Neural cell (in vitro differentiated cells): ENCODE results near the gene SPEM3. TPM values are rescaled to one million over a fixed set of nuclear protein-coding genes. Genes with fewer than 3 reads are reported as not detected.

Experiments
- H2AFZ ChIP-seq: fragments of 200-600, 300-800 bp; sonication (generic), shearing (Covaris generic); 2 replicates; pipeline ENCODE4 v1.6.0; 2014; ENCODE audit warnings: low read depth, mild to moderate bottlenecking, antibody characterized with exemption, low read length, moderate library complexity
- H3F3A ChIP-seq: fragments of 200-600 bp; shearing (Covaris generic); 2 replicates; pipeline ENCODE4 v1.6.1; 2016; ENCODE audit warnings: mild to moderate bottlenecking, moderate library complexity, mixed read lengths, antibody characterized with exemption, low read length; ENCODE audit not compliant: insufficient read depth, poor library complexity, severe bottlenecking
- H3K27ac ChIP-seq: fragments of 200-600, 300-800 bp; sonication (generic), shearing (Covaris generic); 2 replicates; pipeline ENCODE4 v1.5.1; 2014; ENCODE audit warnings: mild to moderate bottlenecking, low read length, moderate library complexity
- H3K27me3 ChIP-seq: fragments of 300-800, 200-600 bp; sonication (generic), shearing (Covaris generic); 2 replicates; pipeline ENCODE4 v1.6.0; 2014; ENCODE audit warnings: mild to moderate bottlenecking, low read depth, low read length, moderate library complexity; ENCODE audit not compliant: insufficient read depth
- H3K36me3 ChIP-seq: fragments of 300-800, 200-600 bp; sonication (generic), shearing (Covaris generic); 2 replicates; pipeline ENCODE4 v1.5.1; 2014; ENCODE audit warnings: mild to moderate bottlenecking, antibody characterized with exemption, low read length, moderate library complexity; ENCODE audit not compliant: insufficient read depth
- H3K4me2 ChIP-seq: fragments of 300-800, 200-600 bp; sonication (generic), shearing (Covaris generic); 2 replicates; pipeline ENCODE4 v1.6.0; 2014; ENCODE audit warnings: mild to moderate bottlenecking, low read length
- H3K4me3 ChIP-seq: fragments of 300-800, 200-600 bp; sonication (generic), shearing (Covaris generic); 2 replicates; pipeline ENCODE4 v1.5.1; 2014; ENCODE audit warnings: mild to moderate bottlenecking, low read length, moderate library complexity
- H3K79me2 ChIP-seq: fragments of 200-600 bp; shearing (Covaris generic); replicated peaks from 2 replicates; pipeline ENCODE4 v1.6.0; 2014; ENCODE audit warnings: mild to moderate bottlenecking, low read length, moderate library complexity; ENCODE audit not compliant: insufficient read depth
- H3K9ac ChIP-seq: fragments of 300-800, 200-600 bp; sonication (generic), shearing (Covaris generic); 2 replicates; pipeline ENCODE4 v1.6.1; 2016; ENCODE audit warnings: mild to moderate bottlenecking, low read length, mixed read lengths
- H3K9me2 ChIP-seq: fragments of 200-600 bp; shearing (Covaris generic); 2 replicates; pipeline ENCODE4 v1.6.1; 2016; ENCODE audit warnings: mild to moderate bottlenecking, low read length, mixed read lengths; ENCODE audit not compliant: insufficient read depth
- H3K9me3 ChIP-seq: fragments of 200-600, 300-800 bp; sonication (generic), shearing (Covaris generic); 2 replicates; pipeline ENCODE4 v1.6.1; 2016; ENCODE audit warnings: mild to moderate bottlenecking, mixed run types, low read length, moderate library complexity, mixed read lengths
- H4K20me1 ChIP-seq: fragments of 200-600 bp; shearing (Covaris generic); 2 replicates; pipeline ENCODE4 v1.6.1; 2016; ENCODE audit warnings: mild to moderate bottlenecking, mixed run types; ENCODE audit not compliant: insufficient read depth
- EP300 ChIP-seq: fragments of 450-650 bp; conservative IDR thresholded peaks from 2 replicates; pipeline ENCODE4 v1.6.1; 2014; ENCODE audit warnings: antibody characterized with exemption, mild to moderate bottlenecking, moderate library complexity; ENCODE audit not compliant: poor library complexity, severe bottlenecking
- EZH2 ChIP-seq: fragments of 200-600, 300-800 bp; shearing (Covaris generic), sonication (generic); IDR thresholded peaks from 2 replicates; pipeline ENCODE4 v1.6.1; 2014; ENCODE audit warnings: antibody characterized with exemption, low read length, borderline replicate concordance, mild to moderate bottlenecking; ENCODE audit not compliant: insufficient read depth, poor library complexity, severe bottlenecking
- MXI1 ChIP-seq: fragments of 450-650 bp; conservative IDR thresholded peaks from 2 replicates; pipeline ENCODE4 v1.6.1; 2014; ENCODE audit warnings: antibody characterized with exemption, mild to moderate bottlenecking; ENCODE audit not compliant: poor library complexity, severe bottlenecking
- POLR2AphosphoS5 ChIP-seq: IDR thresholded peaks from 2 replicates; pipeline ENCODE4 v1.6.1; 2012
- RAD21 ChIP-seq: fragments of 450-650 bp; conservative IDR thresholded peaks from 2 replicates; pipeline ENCODE4 v1.6.1; 2014; ENCODE audit warnings: antibody characterized with exemption, mild to moderate bottlenecking, moderate library complexity
- SMC3 ChIP-seq: fragments of 450-650 bp; conservative IDR thresholded peaks from 2 replicates; pipeline ENCODE4 v1.6.1; 2014; ENCODE audit warnings: antibody characterized with exemption, mild to moderate bottlenecking, moderate library complexity; ENCODE audit not compliant: poor library complexity
- TAF1 ChIP-seq: IDR thresholded peaks from 2 replicates; pipeline ENCODE4 v1.6.1; 2012; ENCODE audit warnings: low read depth
- polyA plus RNA-seq: library from polyadenylated mRNA; depleted of rRNA; stranded (reverse); fragments of >200 nt; gene quantifications from 2 replicates; pipeline ENCODE4 v1.2.3, GENCODE V29; 2014
- TF ChIP-seq, protein P1 (sequence below): IDR thresholded peaks from 2 replicates; pipeline ENCODE4 v1.6.1; 2012; ENCODE audit warnings: borderline replicate concordance
- TF ChIP-seq, protein P2 (sequence below): fragments of 450-650 bp; IDR thresholded peaks from 2 replicates; pipeline ENCODE4 v1.5.1; 2014; ENCODE audit warnings: antibody characterized with exemption, mild to moderate bottlenecking, moderate library complexity; ENCODE audit not compliant: poor library complexity, severe bottlenecking

SPEM3 gene
- polyA plus RNA-seq, 1 donor from 2014 or later: not detected

DNA sequence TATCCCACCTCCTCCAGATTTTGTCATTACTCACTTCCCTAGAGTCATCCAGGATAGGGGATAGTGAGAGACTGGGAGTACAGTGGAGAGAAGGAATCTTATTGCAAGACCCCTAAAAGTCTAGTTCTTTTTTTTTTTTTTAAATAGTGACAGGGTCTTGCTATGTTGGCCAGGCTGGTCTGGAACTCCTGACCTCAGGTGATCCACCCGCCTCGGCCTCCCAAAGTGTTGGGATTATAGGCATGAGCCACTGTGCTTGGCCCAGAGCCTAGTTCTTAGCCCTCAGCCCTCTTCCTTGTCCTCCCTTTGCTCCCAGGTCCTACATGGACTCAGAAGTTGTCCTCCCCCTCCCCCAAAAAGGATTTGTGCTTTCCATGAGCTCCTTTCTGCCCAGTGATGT, 13.5 kb downstream of the SPEM3 start:
- H4K20me1 ChIP-seq: no peaks in the 10 kb centered on the region
- H3K9me2 ChIP-seq: no peaks in the 10 kb centered on the region
- peak overlapping the region; percentile 79 for H3K4me2 ChIP-seq
- H3K4me3 ChIP-seq: peak overlapping the region; percentile 85
- no peaks in the 10 kb centered on the region for H3K36me3 ChIP-seq
- peaks cover 38% of the 10 kb centered on the region for H3K27me3 ChIP-seq
- H3K9ac ChIP-seq: peak overlapping the region; percentile 97
- no peak overlapping the region for H2AFZ ChIP-seq
- H3F3A ChIP-seq: peaks cover 4% of the 10 kb centered on the region
- peak overlapping the region; percentile 99 for H3K27ac ChIP-seq
- no peaks in the 10 kb centered on the region for H3K9me3 ChIP-seq
- H3K79me2 ChIP-seq: no peaks in the 10 kb centered on the region
- TF ChIP-seq MXI1: no peak
- TF ChIP-seq SMC3: no peak
- no peak for TF ChIP-seq TAF1
- no peak for TF ChIP-seq POLR2AphosphoS5
- TF ChIP-seq, protein P1, sequence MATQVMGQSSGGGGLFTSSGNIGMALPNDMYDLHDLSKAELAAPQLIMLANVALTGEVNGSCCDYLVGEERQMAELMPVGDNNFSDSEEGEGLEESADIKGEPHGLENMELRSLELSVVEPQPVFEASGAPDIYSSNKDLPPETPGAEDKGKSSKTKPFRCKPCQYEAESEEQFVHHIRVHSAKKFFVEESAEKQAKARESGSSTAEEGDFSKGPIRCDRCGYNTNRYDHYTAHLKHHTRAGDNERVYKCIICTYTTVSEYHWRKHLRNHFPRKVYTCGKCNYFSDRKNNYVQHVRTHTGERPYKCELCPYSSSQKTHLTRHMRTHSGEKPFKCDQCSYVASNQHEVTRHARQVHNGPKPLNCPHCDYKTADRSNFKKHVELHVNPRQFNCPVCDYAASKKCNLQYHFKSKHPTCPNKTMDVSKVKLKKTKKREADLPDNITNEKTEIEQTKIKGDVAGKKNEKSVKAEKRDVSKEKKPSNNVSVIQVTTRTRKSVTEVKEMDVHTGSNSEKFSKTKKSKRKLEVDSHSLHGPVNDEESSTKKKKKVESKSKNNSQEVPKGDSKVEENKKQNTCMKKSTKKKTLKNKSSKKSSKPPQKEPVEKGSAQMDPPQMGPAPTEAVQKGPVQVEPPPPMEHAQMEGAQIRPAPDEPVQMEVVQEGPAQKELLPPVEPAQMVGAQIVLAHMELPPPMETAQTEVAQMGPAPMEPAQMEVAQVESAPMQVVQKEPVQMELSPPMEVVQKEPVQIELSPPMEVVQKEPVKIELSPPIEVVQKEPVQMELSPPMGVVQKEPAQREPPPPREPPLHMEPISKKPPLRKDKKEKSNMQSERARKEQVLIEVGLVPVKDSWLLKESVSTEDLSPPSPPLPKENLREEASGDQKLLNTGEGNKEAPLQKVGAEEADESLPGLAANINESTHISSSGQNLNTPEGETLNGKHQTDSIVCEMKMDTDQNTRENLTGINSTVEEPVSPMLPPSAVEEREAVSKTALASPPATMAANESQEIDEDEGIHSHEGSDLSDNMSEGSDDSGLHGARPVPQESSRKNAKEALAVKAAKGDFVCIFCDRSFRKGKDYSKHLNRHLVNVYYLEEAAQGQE: no peak
- no peak for TF ChIP-seq RAD21
- TF ChIP-seq, protein P2, sequence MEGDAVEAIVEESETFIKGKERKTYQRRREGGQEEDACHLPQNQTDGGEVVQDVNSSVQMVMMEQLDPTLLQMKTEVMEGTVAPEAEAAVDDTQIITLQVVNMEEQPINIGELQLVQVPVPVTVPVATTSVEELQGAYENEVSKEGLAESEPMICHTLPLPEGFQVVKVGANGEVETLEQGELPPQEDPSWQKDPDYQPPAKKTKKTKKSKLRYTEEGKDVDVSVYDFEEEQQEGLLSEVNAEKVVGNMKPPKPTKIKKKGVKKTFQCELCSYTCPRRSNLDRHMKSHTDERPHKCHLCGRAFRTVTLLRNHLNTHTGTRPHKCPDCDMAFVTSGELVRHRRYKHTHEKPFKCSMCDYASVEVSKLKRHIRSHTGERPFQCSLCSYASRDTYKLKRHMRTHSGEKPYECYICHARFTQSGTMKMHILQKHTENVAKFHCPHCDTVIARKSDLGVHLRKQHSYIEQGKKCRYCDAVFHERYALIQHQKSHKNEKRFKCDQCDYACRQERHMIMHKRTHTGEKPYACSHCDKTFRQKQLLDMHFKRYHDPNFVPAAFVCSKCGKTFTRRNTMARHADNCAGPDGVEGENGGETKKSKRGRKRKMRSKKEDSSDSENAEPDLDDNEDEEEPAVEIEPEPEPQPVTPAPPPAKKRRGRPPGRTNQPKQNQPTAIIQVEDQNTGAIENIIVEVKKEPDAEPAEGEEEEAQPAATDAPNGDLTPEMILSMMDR: no peak
- TF ChIP-seq EZH2: no peak
- no peak for TF ChIP-seq EP300

DNA sequence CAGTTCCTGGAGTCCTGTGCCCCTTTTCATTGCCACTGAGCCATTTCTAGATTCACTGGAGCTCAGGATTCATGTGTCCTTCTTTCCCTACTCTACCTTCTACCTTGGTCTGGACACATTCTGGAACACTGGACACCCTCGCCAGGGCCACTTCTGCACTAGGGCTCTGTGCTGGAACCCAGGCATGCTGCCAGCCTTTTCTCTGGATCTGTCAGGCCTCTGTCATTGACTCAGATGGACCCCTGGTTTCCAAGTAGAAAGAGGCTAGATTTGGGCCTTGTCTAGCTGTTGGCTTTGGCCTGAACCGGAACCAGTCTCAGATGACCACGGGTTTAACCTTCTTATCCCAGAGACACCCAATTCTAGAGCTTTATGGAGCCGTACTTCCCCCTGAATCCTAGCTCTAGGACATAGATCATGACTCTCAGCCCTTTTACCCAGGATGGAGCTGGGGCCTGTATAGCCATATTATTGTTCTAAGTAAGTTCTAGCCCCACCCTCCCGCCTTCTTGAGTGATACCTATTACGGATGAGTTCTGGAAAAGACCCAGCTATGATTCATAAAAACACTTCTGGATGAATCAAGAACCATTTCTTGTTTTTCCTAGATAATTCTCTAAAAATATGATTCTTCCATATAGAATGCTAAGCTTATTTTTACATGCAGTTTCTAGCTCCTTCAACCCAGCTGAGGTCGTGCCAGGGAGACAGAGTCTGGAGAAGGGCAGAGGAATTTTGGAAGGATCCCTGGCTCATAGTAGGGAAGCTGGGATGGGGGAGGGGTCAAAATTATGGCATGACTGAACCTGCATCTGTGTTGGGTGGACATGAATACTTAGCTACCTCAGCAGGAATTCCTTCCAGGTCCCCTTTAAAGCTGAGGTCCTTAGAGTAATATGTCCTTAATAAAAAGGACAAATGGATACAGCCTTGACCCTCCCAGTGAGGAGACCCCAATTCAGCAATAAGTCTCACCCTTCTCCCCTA, 15.1 kb downstream of the SPEM3 start:
- Histone ChIP-seq H3K27me3 (peaks cover 24% of the 10 kb centered on the region), H3K4me3 (no peak overlapping the region)

More for the DNA sequence above, 15.1 kb downstream of the SPEM3 start:
- H3K9me3 ChIP-seq: no peaks in the 10 kb centered on the region
- no peaks in the 10 kb centered on the region for H3K36me3 ChIP-seq
- H3K79me2 ChIP-seq: no peaks in the 10 kb centered on the region
- no peaks in the 10 kb centered on the region for H3F3A ChIP-seq
- H4K20me1 ChIP-seq: no peaks in the 10 kb centered on the region
- H2AFZ ChIP-seq: no peak overlapping the region
- H3K9ac ChIP-seq: no peak overlapping the region
- no peak overlapping the region for H3K27ac ChIP-seq
- no peak for TF ChIP-seq POLR2AphosphoS5
- TF ChIP-seq RAD21: no peak
- TF ChIP-seq, protein P2: no peak
- TF ChIP-seq TAF1: no peak
- TF ChIP-seq EZH2: no peak
- no peak for TF ChIP-seq MXI1
- no peak for TF ChIP-seq SMC3
- TF ChIP-seq, protein P1: no peak
- no peak for TF ChIP-seq EP300
- no peaks in the 10 kb centered on the region for H3K9me2 ChIP-seq
- no peak overlapping the region for H3K4me2 ChIP-seq
